Nephron progenitor cell (in vitro differentiated cells): ENCODE results near the gene MAP7D2.
A peak's percentile ranks its signal among the peaks of the same experiment; 100 is the strongest.

Source experiments
- DNase-seq: peaks from one replicate; pipeline ENCODE4 v3.0.0; 2021
- H3K27ac Mint-ChIP-seq: 2 replicates; pipeline ENCODE4 v1.8.0; 2021; ENCODE audit warnings: mild to moderate bottlenecking, moderate library complexity, mixed read lengths
- H3K27me3 Mint-ChIP-seq: 2 replicates; pipeline ENCODE4 v1.8.0; 2021; ENCODE audit warnings: mild to moderate bottlenecking, low read depth, mixed read lengths; ENCODE audit not compliant: poor library complexity
- H3K36me3 Mint-ChIP-seq: 2 replicates; pipeline ENCODE4 v1.8.0; 2021; ENCODE audit warnings: low read depth, mixed read lengths
- H3K4me1 Mint-ChIP-seq: 2 replicates; pipeline ENCODE4 v1.8.0; 2021; ENCODE audit warnings: mixed read lengths
- H3K4me3 Mint-ChIP-seq: 2 replicates; pipeline ENCODE4 v1.8.0; 2021; ENCODE audit warnings: mild to moderate bottlenecking, moderate library complexity, mixed read lengths
- H3K9me3 Mint-ChIP-seq: 2 replicates; pipeline ENCODE4 v1.8.0; 2021; ENCODE audit warnings: mild to moderate bottlenecking, moderate library complexity, mixed read lengths
- CTCF ChIP-seq: fragments of 200-600 bp; sonication (generic); IDR thresholded peaks from 2 replicates; pipeline ENCODE4 v1.5.0; 2021; ENCODE audit warnings: antibody characterized with exemption

The MAP7D2 gene

GRCh38 chrX:19990556-19991349, 126.0 kb downstream of the MAP7D2 start, which contains the start of gene BCLAF3:
TSS of gene BCLAF3 (minus strand) at chrX:19991061. CDS start at chrX:19970264, 20,797 bp downstream.
- Mint-ChIP-seq H3K27me3 (peaks cover 6% of the 10 kb centered on the region), H3K27ac (no peak within 1 kb of the TSS), H3K4me3 (peak within 1 kb of the TSS; percentile 86), H3K9me3 (peaks cover 48% of the 10 kb centered on the region), H3K4me1 (peaks cover 8% of the 10 kb centered on the region), H3K36me3 (peaks cover 17% of the 10 kb centered on the region)
- peak; percentile 60 for TF ChIP-seq CTCF
- DNase-seq: peak; percentile 89

GRCh38 chrX:19990151-19990555, 126.6 kb downstream of the MAP7D2 start:
- Mint-ChIP-seq H3K27me3 (peaks cover 6% of the 10 kb centered on the region), H3K9me3 (peaks cover 54% of the 10 kb centered on the region), H3K36me3 (peaks cover 17% of the 10 kb centered on the region), H3K27ac (no peak overlapping the region), H3K4me1 (peaks cover 8% of the 10 kb centered on the region), H3K4me3 (peak overlapping the region; percentile 86)
- TF ChIP-seq CTCF: no peak
- DNase-seq: no peak

- peaks cover 17% of the 10 kb centered on the region for H3K36me3 Mint-ChIP-seq
- H3K27me3 Mint-ChIP-seq: peaks cover 3% of the 10 kb centered on the region
- TF ChIP-seq CTCF: no peak
- peaks cover 50% of the 10 kb centered on the region for H3K9me3 Mint-ChIP-seq
- no peak overlapping the region for H3K4me3 Mint-ChIP-seq
- H3K4me1 Mint-ChIP-seq: peaks cover 8% of the 10 kb centered on the region
- H3K27ac Mint-ChIP-seq: no peak overlapping the region
- DNase-seq: no peak
Measured at GRCh38 chrX:19987856-19988255, 128.9 kb downstream of the MAP7D2 start.

GRCh38 chrX:19986531-19986930, 130.2 kb downstream of the MAP7D2 start:
- no peak for DNase-seq
- Mint-ChIP-seq H3K9me3 (peaks cover 54% of the 10 kb centered on the region), H3K27me3 (peaks cover 3% of the 10 kb centered on the region), H3K4me3 (no peak overlapping the region), H3K4me1 (peaks cover 5% of the 10 kb centered on the region), H3K27ac (no peak overlapping the region), H3K36me3 (peaks cover 14% of the 10 kb centered on the region)
- no peak for TF ChIP-seq CTCF

GRCh38 chrX:19981947-19982346, 134.8 kb downstream of the MAP7D2 start:
- DNase-seq: no peak
- Mint-ChIP-seq H3K27ac (no peak overlapping the region), H3K36me3 (peaks cover 31% of the 10 kb centered on the region)

More at GRCh38 chrX:19981947-19982346, 134.8 kb downstream of the MAP7D2 start:
- TF ChIP-seq CTCF: no peak
- no peak overlapping the region for H3K4me3 Mint-ChIP-seq
- no peaks in the 10 kb centered on the region for H3K4me1 Mint-ChIP-seq
- no peaks in the 10 kb centered on the region for H3K27me3 Mint-ChIP-seq
- H3K9me3 Mint-ChIP-seq: peaks cover 77% of the 10 kb centered on the region
